Mucosa of descending colon (tissue), 3 donors: ENCODE data around the gene KRT84. TPM values are rescaled to one million over a fixed set of nuclear protein-coding genes. Genes with fewer than 3 reads are reported as not detected.

Experiments
- ATAC-seq: fragments of 200-7000 bp; cut with Tn5 transposase; one replicate; pipeline ENCODE4 v1.9.1; 2020; ENCODE audit warnings: mild to moderate bottlenecking, moderate library complexity
- DNase-seq, 3 donors: peaks; one replicate each; pipeline ENCODE4 v3.0.0-alpha.2; 2020
- H3K36me3 ChIP-seq: fragments of 200-600 bp; one replicate; pipeline ENCODE4 v1.8.0; 2021; ENCODE audit warnings: low read depth, mild to moderate bottlenecking
- H3K4me1 ChIP-seq: fragments of 200-600 bp; one replicate; pipeline ENCODE4 v1.8.0; 2021; ENCODE audit warnings: low read depth, mild to moderate bottlenecking
- H3K4me3 ChIP-seq: fragments of 200-600 bp; one replicate; pipeline ENCODE4 v1.8.0; 2021; ENCODE audit warnings: mild to moderate bottlenecking
- H3K9me3 ChIP-seq: fragments of 200-600 bp; one replicate; pipeline ENCODE4 v1.8.0; 2021; ENCODE audit warnings: mild to moderate bottlenecking
- intact Hi-C, 2 donors: fragments of 100-400 bp; cut with DNase I in 1 of 2; cut with micrococcal nuclease in 1 of 2; formaldehyde crosslinking; loops; one replicate each; pipeline versions ENCODE4 v1.11.0 to v1.11.1; 2022; cut with DNase I, micrococcal nuclease
- total RNA-seq, 3 donors: library from RNA; stranded (reverse); fragmentation: NEBNext Ultra II Directional in 2 of 3; extraction: Animal tissue kit (Norgen Biotek cat#: 25700) in 2 of 3; gene quantifications; one replicate each; pipeline versions ENCODE4 v1.2.1 to v1.2.4, GENCODE V29; 2021 to 2023
- TF ChIP-seq, protein P1 (sequence below): fragments of 200-600 bp; IDR thresholded peaks from one replicate; pipeline ENCODE4 v1.8.0; 2022; ENCODE audit warnings: antibody characterized with exemption, mild to moderate bottlenecking
- donor health status: DM: no; HTN: no; CAD: no; lungs with moderate emphysema.
- donor health status: DM: no; HTN: no; CAD: no.
- donor health status: DM: no; HTN: yes; CAD: no.

KRT84 gene
- total RNA-seq, 3 donors from 2014 or later = not detected

DNA sequence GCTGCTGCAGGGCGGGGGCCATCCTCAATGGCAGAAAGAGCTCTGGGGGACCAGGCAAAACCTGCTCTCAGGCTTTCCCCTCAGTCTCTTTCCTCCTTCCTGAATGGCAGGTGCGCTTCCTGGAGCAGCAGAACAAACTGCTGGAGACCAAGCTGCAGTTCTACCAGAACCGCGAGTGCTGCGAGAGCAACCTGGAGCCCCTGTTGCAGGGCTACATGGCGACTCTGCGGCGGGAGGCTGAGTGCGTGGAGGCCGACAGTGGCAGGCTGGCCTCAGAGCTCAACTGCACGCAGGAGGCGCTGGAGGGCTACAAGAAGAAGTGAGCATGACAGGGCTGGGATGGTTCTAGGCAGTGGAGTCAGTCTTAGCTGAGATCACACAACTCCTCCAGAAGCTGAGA is 41.3 kb downstream of the KRT84 start:
- TF ChIP-seq, protein P1, sequence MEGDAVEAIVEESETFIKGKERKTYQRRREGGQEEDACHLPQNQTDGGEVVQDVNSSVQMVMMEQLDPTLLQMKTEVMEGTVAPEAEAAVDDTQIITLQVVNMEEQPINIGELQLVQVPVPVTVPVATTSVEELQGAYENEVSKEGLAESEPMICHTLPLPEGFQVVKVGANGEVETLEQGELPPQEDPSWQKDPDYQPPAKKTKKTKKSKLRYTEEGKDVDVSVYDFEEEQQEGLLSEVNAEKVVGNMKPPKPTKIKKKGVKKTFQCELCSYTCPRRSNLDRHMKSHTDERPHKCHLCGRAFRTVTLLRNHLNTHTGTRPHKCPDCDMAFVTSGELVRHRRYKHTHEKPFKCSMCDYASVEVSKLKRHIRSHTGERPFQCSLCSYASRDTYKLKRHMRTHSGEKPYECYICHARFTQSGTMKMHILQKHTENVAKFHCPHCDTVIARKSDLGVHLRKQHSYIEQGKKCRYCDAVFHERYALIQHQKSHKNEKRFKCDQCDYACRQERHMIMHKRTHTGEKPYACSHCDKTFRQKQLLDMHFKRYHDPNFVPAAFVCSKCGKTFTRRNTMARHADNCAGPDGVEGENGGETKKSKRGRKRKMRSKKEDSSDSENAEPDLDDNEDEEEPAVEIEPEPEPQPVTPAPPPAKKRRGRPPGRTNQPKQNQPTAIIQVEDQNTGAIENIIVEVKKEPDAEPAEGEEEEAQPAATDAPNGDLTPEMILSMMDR = no peak
- ATAC-seq (no peak), DNase-seq (no peak)

DNA sequence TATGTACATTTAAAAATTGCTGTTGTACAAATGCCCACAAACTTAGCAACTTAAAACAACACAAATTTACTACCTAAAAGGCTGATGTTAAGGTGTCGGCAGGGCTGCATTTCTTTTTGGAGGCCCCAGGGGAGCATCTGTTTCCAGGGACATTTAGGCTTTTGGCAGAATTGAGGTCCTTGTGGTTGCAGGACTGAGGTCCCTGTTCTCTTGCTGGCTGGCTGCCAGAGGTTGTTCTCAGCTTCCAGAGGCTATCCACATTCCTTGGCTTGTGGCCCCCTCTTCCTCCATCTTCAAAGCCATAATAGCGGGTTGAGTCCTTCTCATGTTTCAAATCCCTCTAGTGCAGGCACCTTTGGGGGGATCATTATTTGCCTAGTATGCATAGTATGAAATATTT is 41.9 kb downstream of the KRT84 start:
- H3K9me3 ChIP-seq = no peaks in the 10 kb centered on the region
- ATAC-seq (no peak), DNase-seq (no peak)
- intact Hi-C loops = no loop called here
- H3K4me3 ChIP-seq = no peak overlapping the region
- H3K4me1 ChIP-seq = no peaks in the 10 kb centered on the region
- no peaks in the 10 kb centered on the region for H3K36me3 ChIP-seq
- TF ChIP-seq, protein P1 = no peak

More for the DNA sequence above, 41.3 kb downstream of the KRT84 start:
- no peaks in the 10 kb centered on the region for H3K9me3 ChIP-seq
- no peaks in the 10 kb centered on the region for H3K36me3 ChIP-seq
- H3K4me1 ChIP-seq = no peaks in the 10 kb centered on the region
- intact Hi-C loops = no loop called here
- H3K4me3 ChIP-seq = no peak overlapping the region

- no peak overlapping the region for H3K4me3 ChIP-seq
- no peak for ATAC-seq
- no peak for DNase-seq
- H3K36me3 ChIP-seq = no peaks in the 10 kb centered on the region
- H3K4me1 ChIP-seq = no peaks in the 10 kb centered on the region
- TF ChIP-seq, protein P1 = no peak
- H3K9me3 ChIP-seq = no peaks in the 10 kb centered on the region
- intact Hi-C loops = no loop called here
Measured at GRCh38 chr12:52342781-52343490, 42.5 kb downstream of the KRT84 start.

DNA sequence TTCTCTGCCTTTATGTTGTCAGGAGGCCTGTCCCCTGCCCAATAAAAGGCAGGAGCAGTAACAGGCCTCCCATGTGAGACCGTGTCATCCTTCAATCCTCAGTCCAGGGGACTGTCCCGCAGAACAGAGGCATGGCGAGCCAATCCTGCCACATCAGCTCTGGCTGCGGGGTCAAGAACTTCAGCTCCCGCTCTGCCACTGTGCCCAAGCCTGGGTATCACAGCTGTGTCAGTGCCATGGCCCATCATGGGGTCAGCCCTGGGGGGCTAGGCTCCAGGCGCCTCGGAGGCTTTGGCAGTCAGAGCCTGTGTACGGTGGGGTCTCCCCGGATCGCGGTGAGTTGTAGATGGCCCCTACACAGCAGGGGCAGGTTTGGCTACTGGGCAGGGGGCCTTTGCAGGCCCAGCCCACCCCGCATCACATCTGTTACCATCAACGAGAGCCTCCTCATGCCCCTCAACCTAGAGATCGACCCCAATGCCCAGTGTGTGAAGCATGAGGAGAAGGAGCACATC is 44.3 kb downstream of the KRT84 start:
- Histone ChIP-seq H3K4me3 (no peak overlapping the region), H3K36me3 (no peaks in the 10 kb centered on the region), H3K4me1 (no peaks in the 10 kb centered on the region), H3K9me3 (no peaks in the 10 kb centered on the region)
- TF ChIP-seq, protein P1 = no peak
- ATAC-seq (no peak), DNase-seq (no peak)
- intact Hi-C loops = no loop called here

GRCh38 chr12:52338241-52338960 is 47.1 kb downstream of the KRT84 start:
- no peak overlapping the region for H3K4me3 ChIP-seq
- no peak for DNase-seq
- TF ChIP-seq, protein P1 = no peak
- intact Hi-C loops = no loop called here
- H3K4me1 ChIP-seq = peaks cover 9% of the 10 kb centered on the region
- no peaks in the 10 kb centered on the region for H3K9me3 ChIP-seq
- ATAC-seq = no peak
- no peaks in the 10 kb centered on the region for H3K36me3 ChIP-seq
